Measurements from ENCODE around the gene MAGI1. TPM values are rescaled to one million over a fixed set of nuclear protein-coding genes. Genes with fewer than 3 reads are reported as not detected.

Gene MAGI1
- total RNA-seq, 2 experiments from 2014 or later, result not detected

DNA sequence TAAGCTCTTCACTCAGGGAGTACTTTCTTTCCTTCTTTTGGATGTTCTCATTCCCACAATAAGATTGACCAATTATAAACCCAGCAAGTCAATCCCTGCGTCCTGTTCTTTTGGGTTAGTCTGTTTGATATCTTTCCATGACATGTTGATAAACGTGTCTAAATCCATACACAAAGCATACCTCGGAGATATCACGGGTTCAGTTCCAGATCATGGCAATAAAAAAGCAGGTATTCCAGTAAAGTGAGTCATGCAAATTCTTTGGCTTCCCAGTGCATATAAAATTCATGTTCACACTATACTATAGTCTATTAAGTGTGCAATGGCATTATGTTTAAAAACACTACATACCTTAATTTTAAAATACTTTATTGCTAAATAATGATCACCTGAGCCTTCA, 667.7 kb downstream of the MAGI1 start:
- Mint-ChIP-seq H3K27me3 (ENCODE audit: low read depth) (peaks cover 4% of the 10 kb centered on the region), H3K4me3 (no peak overlapping the region), H3K4me1 (ENCODE audit: low read depth) (no peaks in the 10 kb centered on the region), H3K27ac (no peak overlapping the region), H3K36me3 (ENCODE audit: low read depth) (no peaks in the 10 kb centered on the region), H3K9me3 (peaks cover 5% of the 10 kb centered on the region)
- CTCF ChIA-PET, result no interaction called here
- no peak for DNase-seq
- intact Hi-C loops (cut with micrococcal nuclease), result no loop called here

DNA sequence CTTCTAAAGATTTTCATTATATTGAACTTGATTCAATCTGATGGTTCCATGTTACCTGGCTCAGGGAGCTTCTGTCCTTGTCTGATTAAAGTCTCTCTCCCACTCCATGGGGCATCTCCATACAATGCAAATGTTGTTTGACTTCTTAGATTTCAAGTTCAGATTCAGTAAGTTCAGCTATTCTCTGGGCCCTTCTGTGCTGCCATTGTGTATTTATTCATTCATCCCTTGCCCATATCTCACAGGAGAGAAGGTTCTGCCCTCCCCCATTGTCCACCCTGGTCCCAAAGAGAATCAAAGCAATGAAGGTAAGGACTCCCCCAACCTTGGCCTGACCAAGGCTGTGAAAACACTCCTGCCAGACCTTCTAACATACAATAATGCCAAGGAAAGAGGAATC, 669.9 kb downstream of the MAGI1 start:
- Mint-ChIP-seq H3K27me3 (ENCODE audit: low read depth) (peaks cover 4% of the 10 kb centered on the region), H3K4me3 (no peak overlapping the region), H3K9me3 (peaks cover 5% of the 10 kb centered on the region), H3K27ac (no peak overlapping the region), H3K4me1 (ENCODE audit: low read depth) (no peaks in the 10 kb centered on the region), H3K36me3 (ENCODE audit: low read depth) (no peaks in the 10 kb centered on the region)
- CTCF ChIA-PET, result no interaction called here
- intact Hi-C loops (cut with micrococcal nuclease), result no loop called here
- no peak for DNase-seq

DNA sequence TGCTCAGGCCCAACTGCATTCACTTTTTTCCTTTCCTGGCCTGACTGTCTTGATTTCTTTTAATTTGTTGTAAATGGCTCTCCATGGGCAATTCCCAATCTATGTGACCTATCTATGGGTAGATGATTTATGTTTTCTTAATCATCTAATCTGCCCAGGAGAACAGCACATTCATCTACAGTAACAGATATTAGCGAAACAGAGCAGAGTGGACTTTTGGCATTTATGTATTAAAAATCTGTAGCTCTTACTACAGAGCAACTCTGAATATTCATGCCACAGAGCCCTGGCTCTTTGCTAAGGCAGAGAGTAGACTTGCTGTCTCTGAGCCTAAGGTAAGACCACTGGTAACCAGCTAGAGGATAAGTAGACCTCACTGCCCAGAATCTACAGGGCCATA, 676.0 kb downstream of the MAGI1 start:
- intact Hi-C loops (cut with micrococcal nuclease), result no loop called here
- H3K27ac Mint-ChIP-seq, result no peak overlapping the region
- no peaks in the 10 kb centered on the region for H3K36me3 Mint-ChIP-seq (ENCODE audit: low read depth)
- H3K27me3 Mint-ChIP-seq (ENCODE audit: low read depth), result peaks cover 2% of the 10 kb centered on the region
- DNase-seq, result no peak
- H3K4me3 Mint-ChIP-seq, result no peak overlapping the region
- CTCF ChIA-PET, result no interaction called here
- H3K9me3 Mint-ChIP-seq, result peaks cover 2% of the 10 kb centered on the region
- no peaks in the 10 kb centered on the region for H3K4me1 Mint-ChIP-seq (ENCODE audit: low read depth)

DNA sequence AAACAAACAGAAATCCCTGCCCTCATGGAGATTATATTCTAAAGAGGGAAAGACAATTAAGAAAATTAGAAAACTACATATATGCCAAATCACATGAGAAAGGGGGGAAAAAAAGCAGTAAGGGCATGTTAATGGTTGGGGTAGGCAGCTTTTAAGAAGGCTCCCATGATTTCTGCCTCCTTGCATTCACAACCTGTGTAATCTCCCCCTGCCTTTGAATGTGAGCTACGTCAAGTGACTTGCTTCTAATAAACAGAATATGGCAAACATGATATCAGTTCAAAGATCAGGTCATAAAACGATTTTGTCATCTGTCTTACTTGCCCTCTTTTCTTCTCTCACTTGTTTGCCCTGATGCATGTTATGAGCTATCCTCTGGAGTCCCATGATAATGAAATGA, 677.3 kb downstream of the MAGI1 start:
- CTCF ChIA-PET, result no interaction called here
- no peaks in the 10 kb centered on the region for H3K36me3 Mint-ChIP-seq (ENCODE audit: low read depth)

DNA sequence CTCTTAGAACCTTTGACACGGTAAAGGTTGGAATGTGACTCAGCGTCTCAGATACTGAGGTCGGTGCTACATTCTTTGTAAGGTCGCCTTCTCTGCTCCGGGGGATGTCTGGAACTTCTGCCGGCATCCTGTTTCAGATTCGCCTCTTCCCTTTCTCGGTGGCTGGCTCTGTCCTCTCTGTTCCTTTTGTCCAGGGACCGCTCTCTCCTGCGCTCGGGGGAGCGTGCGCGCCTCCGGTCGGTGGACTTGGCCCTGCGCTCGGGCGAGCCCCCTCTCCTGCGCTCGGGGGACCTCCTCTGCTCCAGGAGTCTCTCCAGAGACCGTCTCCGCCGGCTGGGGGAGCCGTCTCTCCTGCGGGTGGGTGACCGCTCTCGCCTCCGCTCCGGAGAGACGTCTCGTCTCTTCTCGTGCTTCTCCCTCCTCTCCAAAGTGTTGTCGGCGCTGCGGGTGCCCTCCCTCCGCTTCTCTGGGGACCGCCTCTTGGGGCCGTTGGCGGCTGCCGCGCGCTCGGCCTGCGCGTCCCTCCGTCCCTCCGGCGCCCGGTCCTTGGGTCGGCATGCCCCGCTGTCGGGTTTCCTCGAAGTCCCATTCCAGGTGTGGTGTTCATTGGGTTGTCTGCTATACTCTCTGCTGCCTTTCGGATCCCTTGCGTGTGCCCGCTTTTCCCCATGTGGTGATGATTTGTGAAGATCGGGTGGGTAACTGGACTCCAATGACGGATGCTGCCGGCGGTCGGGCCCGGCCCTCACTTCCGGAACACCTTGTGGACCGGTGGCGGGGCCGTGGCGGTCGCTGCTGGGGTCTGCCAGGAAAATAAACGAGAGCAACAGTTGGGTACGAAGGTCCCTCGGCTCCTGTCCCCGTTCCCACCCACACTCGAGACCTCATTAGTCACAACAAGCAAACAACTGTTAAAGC, 682.1 kb downstream of the MAGI1 start:
- intact Hi-C loops (cut with micrococcal nuclease), result no loop called here
- no peak overlapping the region for H3K27ac Mint-ChIP-seq
- H3K4me3 Mint-ChIP-seq, result no peak overlapping the region
- CTCF ChIA-PET, result no interaction called here
- no peaks in the 10 kb centered on the region for H3K4me1 Mint-ChIP-seq (ENCODE audit: low read depth)
- no peaks in the 10 kb centered on the region for H3K9me3 Mint-ChIP-seq
- DNase-seq, result no peak
- peaks cover 28% of the 10 kb centered on the region for H3K27me3 Mint-ChIP-seq (ENCODE audit: low read depth)
- H3K36me3 Mint-ChIP-seq (ENCODE audit: low read depth), result no peaks in the 10 kb centered on the region

More for the DNA sequence above, 677.3 kb downstream of the MAGI1 start:
- no peaks in the 10 kb centered on the region for H3K4me1 Mint-ChIP-seq (ENCODE audit: low read depth)
- no peak overlapping the region for H3K27ac Mint-ChIP-seq
- H3K4me3 Mint-ChIP-seq, result no peak overlapping the region
- peaks cover 10% of the 10 kb centered on the region for H3K27me3 Mint-ChIP-seq (ENCODE audit: low read depth)
- intact Hi-C loops (cut with micrococcal nuclease), result no loop called here
- peaks cover 2% of the 10 kb centered on the region for H3K9me3 Mint-ChIP-seq
- DNase-seq, result no peak

DNA sequence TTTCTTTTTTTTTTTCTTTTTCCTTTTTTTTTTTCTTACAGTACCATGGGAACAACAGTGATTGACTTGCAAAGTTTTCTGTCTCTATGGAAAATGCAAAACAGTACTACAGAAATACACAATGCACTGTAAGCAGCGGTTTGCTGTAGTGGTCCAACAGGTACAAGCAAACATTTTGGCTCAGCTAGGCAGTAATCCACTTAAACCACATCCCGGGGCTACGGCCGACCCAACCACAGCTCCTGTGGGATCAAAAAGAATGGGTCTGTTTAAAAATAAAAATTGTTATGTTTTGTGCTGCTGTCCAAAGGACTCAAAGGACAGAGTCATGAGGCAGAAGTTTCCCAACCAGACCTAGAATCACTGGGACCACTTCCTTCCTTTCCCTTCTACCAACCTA, 683.8 kb downstream of the MAGI1 start:
- H3K27me3 Mint-ChIP-seq (ENCODE audit: low read depth), result peaks cover 28% of the 10 kb centered on the region
- no peak for DNase-seq
- H3K36me3 Mint-ChIP-seq (ENCODE audit: low read depth), result no peaks in the 10 kb centered on the region
- H3K9me3 Mint-ChIP-seq, result no peaks in the 10 kb centered on the region
- no peaks in the 10 kb centered on the region for H3K4me1 Mint-ChIP-seq (ENCODE audit: low read depth)
- CTCF ChIA-PET, result interaction anchor here (0.6 kb wide), 1 partner anchor 748 kb away, joined by 3 read pairs; no protein-coding TSS in a partner anchor
- no peak overlapping the region for H3K4me3 Mint-ChIP-seq
- intact Hi-C loops (cut with micrococcal nuclease), result no loop called here
- H3K27ac Mint-ChIP-seq, result no peak overlapping the region

DNA sequence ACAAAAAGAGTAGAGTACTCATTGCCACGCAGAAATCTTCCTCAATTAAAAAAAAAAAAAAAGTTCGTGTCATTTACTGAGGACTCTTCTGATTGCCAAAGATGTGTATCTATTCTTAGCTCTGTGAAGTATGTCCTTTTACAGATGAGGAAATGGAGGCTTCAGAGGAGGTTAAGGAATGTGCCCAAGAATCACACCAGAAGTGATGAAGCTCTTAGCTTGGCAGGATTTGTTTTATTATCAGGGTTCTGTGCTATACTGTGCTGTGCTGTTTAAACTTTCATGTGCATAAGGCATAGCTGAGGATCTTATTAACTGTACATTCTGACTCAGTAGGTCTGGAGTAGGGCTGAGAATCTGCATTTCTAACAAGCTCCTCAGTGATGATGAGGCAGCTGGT, 685.8 kb downstream of the MAGI1 start:
- Mint-ChIP-seq H3K4me1 (ENCODE audit: low read depth) (no peaks in the 10 kb centered on the region), H3K36me3 (ENCODE audit: low read depth) (no peaks in the 10 kb centered on the region), H3K27me3 (ENCODE audit: low read depth) (peaks cover 26% of the 10 kb centered on the region), H3K9me3 (no peaks in the 10 kb centered on the region), H3K4me3 (no peak overlapping the region), H3K27ac (no peak overlapping the region)
- CTCF ChIA-PET, result no interaction called here
- intact Hi-C loops (cut with micrococcal nuclease), result no loop called here
- no peak for DNase-seq

DNA sequence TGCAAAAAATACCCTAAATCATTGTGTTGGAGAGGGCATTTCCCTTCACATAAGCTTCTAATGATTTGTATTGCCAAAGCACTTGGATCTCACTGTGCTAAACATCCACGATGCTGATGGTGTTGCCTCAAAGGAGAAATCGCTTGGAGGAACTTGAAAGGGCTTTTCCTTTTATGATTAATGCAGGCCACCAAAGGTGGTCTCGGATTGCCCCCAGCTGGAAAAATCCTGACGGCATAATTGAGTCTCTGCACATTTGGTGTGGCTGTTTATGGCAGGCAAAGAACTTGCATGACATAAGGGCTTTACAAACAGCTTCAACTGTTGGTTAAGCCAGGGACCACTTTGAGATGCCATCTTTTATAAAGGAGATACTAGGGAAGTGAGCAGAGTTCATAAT, 687.0 kb downstream of the MAGI1 start:
- Mint-ChIP-seq H3K27me3 (ENCODE audit: low read depth) (peaks cover 21% of the 10 kb centered on the region), H3K36me3 (ENCODE audit: low read depth) (no peaks in the 10 kb centered on the region), H3K4me1 (ENCODE audit: low read depth) (no peaks in the 10 kb centered on the region), H3K4me3 (no peak overlapping the region), H3K27ac (no peak overlapping the region), H3K9me3 (no peaks in the 10 kb centered on the region)
- DNase-seq, result no peak
- CTCF ChIA-PET, result no interaction called here
- intact Hi-C loops (cut with micrococcal nuclease), result no loop called here

DNA sequence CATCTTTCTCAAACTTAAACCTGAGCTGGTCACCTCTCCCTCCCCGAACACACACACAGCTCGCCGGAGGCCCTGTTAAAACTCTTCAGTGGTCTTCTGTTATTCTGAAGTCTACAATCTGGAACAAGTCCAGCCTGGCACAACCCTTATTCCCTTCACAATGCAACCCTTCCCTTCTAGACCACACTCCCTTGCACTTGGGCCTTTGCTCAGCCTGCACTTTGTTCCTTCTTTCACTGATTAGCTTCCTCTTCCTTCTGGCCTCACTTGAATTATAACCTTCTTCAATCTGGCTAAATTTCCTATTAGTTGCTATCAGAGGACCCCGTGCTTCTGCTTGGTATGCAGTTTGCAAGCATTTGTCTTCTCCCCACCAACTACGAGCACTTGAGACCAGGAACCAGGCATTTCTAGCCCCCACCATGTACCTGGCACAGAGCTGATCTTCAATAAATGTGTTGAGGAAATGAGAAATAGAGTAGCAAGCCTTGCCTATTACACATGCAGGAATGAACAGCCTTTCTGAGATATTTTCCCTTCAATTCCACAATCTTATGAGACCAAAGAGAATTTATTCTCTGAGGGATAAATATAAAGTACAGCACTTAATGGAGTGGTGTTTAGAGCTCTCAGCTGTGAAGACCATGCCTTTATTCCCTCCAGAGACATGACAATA, 687.8 kb downstream of the MAGI1 start:
- DNase-seq, result no peak
- Mint-ChIP-seq H3K4me3 (no peak overlapping the region), H3K4me1 (ENCODE audit: low read depth) (no peaks in the 10 kb centered on the region), H3K36me3 (ENCODE audit: low read depth) (no peaks in the 10 kb centered on the region), H3K27me3 (ENCODE audit: low read depth) (peaks cover 15% of the 10 kb centered on the region), H3K9me3 (no peaks in the 10 kb centered on the region), H3K27ac (no peak overlapping the region)
- intact Hi-C loops (cut with micrococcal nuclease), result no loop called here
- CTCF ChIA-PET, result no interaction called here

DNA sequence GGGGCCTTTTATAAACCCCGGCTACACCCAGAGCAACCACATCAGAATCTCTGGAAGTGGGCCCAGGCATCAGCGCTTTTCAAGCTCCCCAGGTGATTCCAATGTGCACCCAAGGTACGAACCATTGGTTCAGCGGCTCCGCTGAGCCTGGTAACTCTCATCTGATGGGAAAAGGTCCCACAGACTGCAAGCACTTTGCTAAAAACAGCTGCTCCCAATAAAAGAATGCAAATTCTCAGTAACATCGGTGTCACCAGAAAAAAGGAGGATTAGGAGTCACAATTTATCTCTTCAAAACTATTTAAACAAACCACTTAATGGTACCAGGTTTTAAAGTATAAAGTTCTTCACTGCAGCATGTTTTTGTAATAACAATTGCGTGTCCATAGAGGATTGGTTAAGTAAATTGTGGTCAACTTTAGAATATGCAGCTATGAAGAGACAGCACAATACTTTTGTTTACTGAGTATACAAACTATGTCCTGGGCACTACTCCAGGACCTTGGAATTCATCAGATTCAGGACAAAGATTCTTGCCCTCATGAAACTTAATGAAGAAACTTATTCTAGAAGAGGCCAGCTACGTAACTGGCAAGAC, 690.2 kb downstream of the MAGI1 start:
- no peak overlapping the region for H3K27ac Mint-ChIP-seq
- intact Hi-C loops (cut with micrococcal nuclease), result no loop called here
- DNase-seq, result no peak
- no peaks in the 10 kb centered on the region for H3K36me3 Mint-ChIP-seq (ENCODE audit: low read depth)
- no peak overlapping the region for H3K4me3 Mint-ChIP-seq
- peaks cover 3% of the 10 kb centered on the region for H3K27me3 Mint-ChIP-seq (ENCODE audit: low read depth)
- CTCF ChIA-PET, result no interaction called here
- H3K9me3 Mint-ChIP-seq, result no peaks in the 10 kb centered on the region
- no peaks in the 10 kb centered on the region for H3K4me1 Mint-ChIP-seq (ENCODE audit: low read depth)

DNA sequence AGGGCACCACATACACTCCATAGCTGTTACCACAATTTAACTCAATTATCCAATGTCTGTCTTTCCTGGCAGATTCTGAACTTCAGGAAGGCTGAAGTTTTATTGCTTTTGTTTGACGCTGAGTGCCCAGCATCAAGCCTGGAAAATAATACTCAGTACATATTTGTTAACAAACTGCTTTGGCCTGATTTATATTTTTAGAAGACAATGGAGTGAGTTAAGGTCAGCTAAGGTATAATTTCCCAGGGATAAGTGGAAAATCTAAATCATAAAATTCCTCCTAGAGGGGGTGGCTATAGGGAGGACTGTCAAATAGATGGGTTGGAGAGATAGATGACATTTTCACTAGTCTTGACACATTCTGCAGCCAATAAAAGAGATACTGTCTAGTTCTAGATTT, 691.6 kb downstream of the MAGI1 start:
- Mint-ChIP-seq H3K27me3 (ENCODE audit: low read depth) (no peaks in the 10 kb centered on the region), H3K4me3 (no peak overlapping the region), H3K4me1 (ENCODE audit: low read depth) (no peaks in the 10 kb centered on the region), H3K27ac (no peak overlapping the region), H3K36me3 (ENCODE audit: low read depth) (no peaks in the 10 kb centered on the region), H3K9me3 (no peaks in the 10 kb centered on the region)
- intact Hi-C loops (cut with micrococcal nuclease), result no loop called here
- CTCF ChIA-PET, result no interaction called here
- no peak for DNase-seq

DNA sequence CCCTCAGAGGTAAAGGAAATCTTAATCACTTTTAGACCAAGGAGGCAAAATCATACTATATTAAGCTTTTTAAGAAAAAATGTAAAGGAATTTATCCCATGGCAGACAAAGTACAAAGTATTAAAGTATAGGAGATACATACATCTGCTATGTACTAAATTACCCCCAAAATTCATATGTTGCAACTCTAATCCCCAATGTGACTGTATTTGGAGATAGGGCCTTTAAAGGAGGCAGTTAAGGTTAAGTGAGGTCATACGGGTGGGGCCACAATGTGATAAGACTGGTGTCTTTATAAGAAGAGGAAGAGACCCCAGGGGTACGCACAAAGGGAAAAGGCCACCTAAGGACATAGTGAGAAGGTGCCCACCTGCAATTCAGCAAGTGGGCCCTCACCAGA, 693.9 kb downstream of the MAGI1 start:
- no peak overlapping the region for H3K4me3 Mint-ChIP-seq
- no peaks in the 10 kb centered on the region for H3K27me3 Mint-ChIP-seq (ENCODE audit: low read depth)
- intact Hi-C loops (cut with micrococcal nuclease), result loop anchor here (5.0 kb wide), 1 partner anchor 327 kb away; no protein-coding TSS in a partner anchor
- H3K36me3 Mint-ChIP-seq (ENCODE audit: low read depth), result no peaks in the 10 kb centered on the region
- H3K9me3 Mint-ChIP-seq, result peaks cover 4% of the 10 kb centered on the region
- CTCF ChIA-PET, result interaction anchor here (0.6 kb wide), 1 partner anchor 124 kb away, joined by 3 read pairs; no protein-coding TSS in a partner anchor
- DNase-seq, result no peak
- H3K4me1 Mint-ChIP-seq (ENCODE audit: low read depth), result no peaks in the 10 kb centered on the region
- no peak overlapping the region for H3K27ac Mint-ChIP-seq
